OCI-LY7 (cell line): Measurements from ENCODE around the gene CHN1.

Experiments used
- EZH2phosphoT487 ChIP-seq: fragments of 200-600 bp; sonication (generic); IDR thresholded peaks from 2 replicates; pipeline ENCODE4 v1.6.1; 2018; ENCODE audit warnings: low read depth, borderline replicate concordance, mild to moderate bottlenecking, mixed run types, antibody characterized with exemption, low read length, moderate library complexity, mixed read lengths
- TF ChIP-seq, protein P1 (sequence below): fragments of 200-600 bp; sonication (generic); conservative IDR thresholded peaks from 2 replicates; pipeline ENCODE4 v1.5.1; 2014; ENCODE audit warnings: mild to moderate bottlenecking, antibody characterized with exemption, low read length, moderate library complexity, mixed read lengths

DNA sequence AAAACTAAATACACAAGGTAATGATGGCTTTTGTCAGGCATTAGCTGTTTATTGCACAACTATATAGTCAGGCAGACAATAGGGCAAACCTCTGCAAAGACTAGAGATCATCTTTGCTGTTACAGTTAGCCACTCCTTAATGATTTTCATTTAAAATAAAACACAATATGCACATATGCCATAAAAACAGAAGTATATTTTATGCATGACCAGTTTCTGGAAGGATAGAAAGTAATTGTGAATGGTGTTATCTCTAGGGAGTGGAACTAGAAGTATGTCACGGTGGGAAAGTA, 102.0 kb downstream of the CHN1 start:
- TF ChIP-seq, protein P1, sequence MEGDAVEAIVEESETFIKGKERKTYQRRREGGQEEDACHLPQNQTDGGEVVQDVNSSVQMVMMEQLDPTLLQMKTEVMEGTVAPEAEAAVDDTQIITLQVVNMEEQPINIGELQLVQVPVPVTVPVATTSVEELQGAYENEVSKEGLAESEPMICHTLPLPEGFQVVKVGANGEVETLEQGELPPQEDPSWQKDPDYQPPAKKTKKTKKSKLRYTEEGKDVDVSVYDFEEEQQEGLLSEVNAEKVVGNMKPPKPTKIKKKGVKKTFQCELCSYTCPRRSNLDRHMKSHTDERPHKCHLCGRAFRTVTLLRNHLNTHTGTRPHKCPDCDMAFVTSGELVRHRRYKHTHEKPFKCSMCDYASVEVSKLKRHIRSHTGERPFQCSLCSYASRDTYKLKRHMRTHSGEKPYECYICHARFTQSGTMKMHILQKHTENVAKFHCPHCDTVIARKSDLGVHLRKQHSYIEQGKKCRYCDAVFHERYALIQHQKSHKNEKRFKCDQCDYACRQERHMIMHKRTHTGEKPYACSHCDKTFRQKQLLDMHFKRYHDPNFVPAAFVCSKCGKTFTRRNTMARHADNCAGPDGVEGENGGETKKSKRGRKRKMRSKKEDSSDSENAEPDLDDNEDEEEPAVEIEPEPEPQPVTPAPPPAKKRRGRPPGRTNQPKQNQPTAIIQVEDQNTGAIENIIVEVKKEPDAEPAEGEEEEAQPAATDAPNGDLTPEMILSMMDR: no peak
- no peak for TF ChIP-seq EZH2phosphoT487
